Islet precursor cell (in vitro differentiated cells): Measurements from ENCODE around the gene SPIB.
"Not testable (repeated sequence)": the region's sequence is repeated elsewhere in the genome, so short reads cannot be mapped to it uniquely, and the experiment has no call there.

Experiments
- DNase-seq: peaks from one replicate; pipeline ENCODE4 v3.0.0-alpha.2; 2018

SPIB gene

GRCh38 chr19:50418176-50419021 is at the start of gene SPIB:
TSS of gene SPIB (plus strand) at chr19:50418938. CDS start at chr19:50418963, 25 bp downstream.
- no peak for DNase-seq

- no peak for DNase-seq
These were observed 46.7 kb upstream of the SPIB start for GRCh38 chr19:50371914-50372475.

GRCh38 chr19:50376166-50377050 is 42.3 kb upstream of the SPIB start, which contains the start of gene NR1H2:
TSS of gene NR1H2 (plus strand) at chr19:50376457. CDS start at chr19:50377606, 1,149 bp downstream.
- peak; percentile 97 for DNase-seq

- peak; percentile 66 for DNase-seq
These were observed 41.7 kb upstream of the SPIB start for GRCh38 chr19:50377051-50377461.

GRCh38 chr19:50377517-50377916 is 41.2 kb upstream of the SPIB start:
- DNase-seq: no peak

- DNase-seq: no peak
These were observed 40.4 kb upstream of the SPIB start for GRCh38 chr19:50378169-50378862.

GRCh38 chr19:50378863-50379236 is 39.9 kb upstream of the SPIB start:
- no peak for DNase-seq

- no peak for DNase-seq
These were observed 39.1 kb upstream of the SPIB start for GRCh38 chr19:50379602-50380001.

GRCh38 chr19:50380137-50380536 is 38.6 kb upstream of the SPIB start:
- no peak for DNase-seq

- DNase-seq: no peak
These were observed 38.0 kb upstream of the SPIB start for GRCh38 chr19:50380751-50381151.

- DNase-seq: no peak
These were observed 36.6 kb upstream of the SPIB start for GRCh38 chr19:50381881-50382729.

GRCh38 chr19:50383001-50383851 is 35.5 kb upstream of the SPIB start:
- no peak for DNase-seq

- peak; percentile 99 for DNase-seq
These were observed 34.7 kb upstream of the SPIB start, which contains the start of gene POLD1 for GRCh38 chr19:50383852-50384684. TSS of gene POLD1 (plus strand) at chr19:50384347. CDS start at chr19:50398852, 14,505 bp downstream.

- no peak for DNase-seq
These were observed 33.8 kb upstream of the SPIB start for GRCh38 chr19:50384685-50385535.

- no peak for DNase-seq
These were observed 31.4 kb upstream of the SPIB start for GRCh38 chr19:50387176-50387867.

GRCh38 chr19:50387868-50388245 is 30.9 kb upstream of the SPIB start:
- no peak for DNase-seq

GRCh38 chr19:50390295-50390694 is 28.4 kb upstream of the SPIB start:
- not testable (repeated sequence) for DNase-seq

GRCh38 chr19:50390952-50391351 is 27.8 kb upstream of the SPIB start:
- DNase-seq: not testable (repeated sequence)
